Bone marrow (tissue), 2 donors: Measurements from ENCODE around the gene LRRC55.
"Not testable (repeated sequence)": the region's sequence is repeated elsewhere in the genome, so short reads cannot be mapped to it uniquely, and the experiment has no call there.

Source experiments
- DNase-seq, 2 donors: peaks; one replicate each; lab custom pipeline; 2025; lab: John Stamatoyannopoulos, UW

Gene LRRC55

GRCh38 chr11:57161351-57161750, 20.4 kb upstream of the LRRC55 start:
- no peak for DNase-seq

DNA sequence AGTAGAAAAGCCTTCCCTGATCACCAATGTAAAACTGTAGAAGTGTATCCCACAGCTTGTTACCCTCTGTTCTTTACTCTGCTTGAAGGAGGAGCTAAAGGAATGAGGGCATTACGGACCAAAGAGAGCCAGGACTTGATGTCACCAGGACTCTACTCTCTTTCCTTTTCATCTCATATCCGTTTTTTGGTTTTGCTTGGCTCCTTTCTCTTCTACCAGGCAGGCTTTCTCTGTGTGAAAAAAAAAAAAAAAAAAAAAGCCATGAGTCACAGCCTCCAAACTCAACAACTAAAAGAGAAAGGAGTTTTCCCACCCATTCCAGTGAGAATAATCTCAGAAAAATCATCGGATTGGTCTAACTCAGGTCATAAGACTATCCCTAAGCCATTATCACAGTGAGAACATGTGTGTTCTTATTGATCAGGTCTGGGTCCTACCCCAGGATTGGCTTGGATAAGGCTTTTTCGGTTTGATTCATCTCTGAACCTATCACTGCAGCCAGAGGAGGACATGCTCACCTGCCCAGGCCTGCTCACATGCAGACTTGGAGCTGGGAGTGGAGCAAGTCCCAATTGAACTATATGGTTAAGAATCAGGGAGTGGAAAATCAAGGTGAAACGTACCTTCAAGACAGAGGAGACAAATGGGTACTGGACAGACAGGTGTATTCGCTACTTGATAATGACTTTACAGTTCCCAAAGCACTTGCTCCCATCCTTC, 19.4 kb upstream of the LRRC55 start:
- DNase-seq: no peak

GRCh38 chr11:57163160-57163868, 18.4 kb upstream of the LRRC55 start:
- DNase-seq: no peak

- no peak for DNase-seq
Observed at GRCh38 chr11:57164317-57164716, 17.4 kb upstream of the LRRC55 start.

DNA sequence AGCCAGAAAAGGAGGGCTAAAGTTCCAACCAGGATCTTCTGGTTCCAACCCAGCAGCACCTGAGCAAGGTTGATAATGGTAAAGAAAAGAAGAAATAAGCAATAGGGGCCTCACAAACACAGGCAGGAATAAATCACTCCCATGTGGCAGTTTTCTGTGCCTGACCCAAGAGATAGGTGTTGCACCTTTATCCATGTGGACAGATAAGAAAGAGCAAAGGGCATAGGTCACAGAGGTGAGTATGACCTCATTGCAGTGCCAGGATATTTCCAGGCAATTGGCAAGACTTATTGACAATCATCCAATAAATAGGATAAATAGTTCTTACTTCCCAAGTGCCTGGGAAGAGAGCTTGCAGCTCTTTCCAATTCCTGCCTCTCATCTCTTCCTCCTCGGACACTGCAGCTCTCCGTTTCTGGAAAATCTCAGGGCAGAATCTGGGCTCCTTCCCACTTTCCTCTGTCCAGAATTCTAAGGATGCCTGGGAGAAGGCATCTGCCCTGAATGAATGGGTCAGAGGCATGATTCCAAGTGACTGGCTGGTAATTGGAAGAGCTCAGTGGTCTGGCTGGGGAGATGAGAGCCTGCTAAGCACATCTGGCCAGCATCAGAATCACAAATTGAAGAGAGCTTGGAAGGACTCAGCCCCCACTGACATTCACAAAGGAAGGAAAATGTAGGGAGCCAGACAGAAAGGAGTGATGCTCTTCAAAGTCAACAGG, 14.5 kb upstream of the LRRC55 start:
- DNase-seq: no peak

DNA sequence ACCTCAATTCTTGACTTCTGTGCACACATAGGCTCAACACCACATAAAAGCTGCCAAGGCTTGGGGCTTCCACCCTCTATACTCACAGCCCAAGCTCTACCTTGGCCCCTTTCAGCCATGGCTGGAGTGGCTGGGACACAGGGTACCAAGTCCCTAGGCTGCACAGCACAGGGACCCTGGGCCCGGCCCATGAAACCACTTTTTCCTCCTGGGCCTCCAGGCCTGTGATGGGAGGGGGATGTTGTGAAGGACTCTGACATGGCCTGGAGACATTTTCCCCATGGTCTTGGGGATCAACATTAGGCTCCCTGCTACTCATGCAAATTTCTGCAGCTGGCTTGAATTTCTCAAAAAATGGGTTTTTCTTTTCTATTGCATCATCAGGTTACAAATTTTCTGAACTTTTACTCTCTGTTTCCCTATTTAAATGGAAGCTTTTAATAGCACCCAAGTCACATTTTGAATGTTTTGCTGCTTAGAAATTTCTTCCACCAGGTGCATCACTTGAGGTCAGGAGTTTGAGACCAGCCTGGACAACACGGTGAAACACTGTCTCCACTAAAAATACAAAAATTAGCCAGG, 11.9 kb upstream of the LRRC55 start:
- DNase-seq: not testable (repeated sequence)

GRCh38 chr11:57172031-57172430, 9.7 kb upstream of the LRRC55 start:
- no peak for DNase-seq

GRCh38 chr11:57174656-57175055, 7.1 kb upstream of the LRRC55 start:
- no peak for DNase-seq

DNA sequence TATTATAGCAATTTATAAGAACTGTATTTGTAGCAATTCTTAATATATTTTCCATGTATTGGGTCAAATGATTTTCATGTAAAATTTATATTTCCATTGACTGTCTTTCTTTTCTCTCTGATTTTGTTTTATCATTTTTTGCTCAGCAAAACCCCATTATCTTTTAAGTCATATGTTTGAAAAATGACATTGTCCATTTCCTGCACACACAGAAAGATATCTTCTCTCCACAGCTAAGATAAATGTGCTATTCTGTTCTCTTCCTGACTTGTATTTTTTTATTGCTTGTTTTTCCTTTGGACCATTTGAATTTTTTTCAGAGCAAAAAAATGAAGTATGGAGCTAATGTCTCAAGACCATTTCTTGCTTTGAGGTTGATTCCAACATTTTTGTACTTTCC, 6.3 kb upstream of the LRRC55 start:
- DNase-seq: no peak

DNA sequence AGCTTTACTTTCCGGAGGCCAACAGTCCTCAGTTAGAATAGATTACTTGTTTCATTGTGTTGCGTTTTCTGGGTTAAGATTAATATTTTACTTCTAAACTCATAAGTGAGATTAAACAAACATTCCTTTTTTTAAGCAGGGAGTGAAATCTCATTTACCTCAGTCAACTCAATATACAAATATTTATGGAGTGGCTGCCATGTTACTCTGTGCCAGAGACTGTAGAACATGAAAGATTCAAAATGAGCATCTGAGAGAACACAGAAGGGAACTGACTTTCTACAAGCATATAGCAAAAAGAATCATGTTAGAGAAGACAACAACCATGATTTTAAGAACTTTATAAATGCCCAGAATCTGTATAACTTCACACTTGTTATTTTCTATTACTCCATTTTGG, 3.4 kb upstream of the LRRC55 start:
- DNase-seq: no peak

GRCh38 chr11:57179681-57180080, 2.1 kb upstream of the LRRC55 start:
- no peak for DNase-seq

DNA sequence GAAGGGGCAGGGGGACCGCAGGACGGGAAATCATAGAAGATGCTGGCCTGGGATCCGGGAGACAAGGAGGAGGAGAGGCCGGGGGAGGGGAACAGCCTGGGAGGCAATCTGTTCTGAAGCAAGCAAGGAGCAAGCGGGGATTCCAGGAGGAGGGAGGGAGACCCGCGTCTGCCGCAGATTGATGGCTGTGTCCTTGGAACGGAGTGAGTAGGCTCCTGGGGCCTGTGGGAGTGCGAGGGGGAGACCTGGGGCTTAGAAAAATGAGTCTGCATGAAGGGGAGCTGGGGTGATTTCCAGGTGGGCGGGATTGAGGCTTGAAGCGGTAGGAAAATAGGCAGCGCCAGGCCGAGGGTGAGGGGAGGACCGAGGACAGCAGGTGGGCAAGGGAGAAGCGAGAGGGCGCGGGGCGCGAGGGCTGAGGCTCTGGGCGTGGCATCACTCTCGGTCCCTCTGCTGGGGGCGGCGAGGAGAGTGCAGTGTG, 1.6 kb upstream of the LRRC55 start:
- DNase-seq: no peak

GRCh38 chr11:57180964-57181363, 789 bp upstream of the LRRC55 start:
- DNase-seq: no peak

- no peak for DNase-seq
Observed at GRCh38 chr11:57182896-57183295, 1.1 kb downstream of the LRRC55 start.

- no peak for DNase-seq
Observed at GRCh38 chr11:57190548-57190947, 8.8 kb downstream of the LRRC55 start.

- DNase-seq: no peak
Observed at GRCh38 chr11:57191311-57192219, 9.8 kb downstream of the LRRC55 start.

- no peak for DNase-seq
Observed at GRCh38 chr11:57192316-57192715, 10.6 kb downstream of the LRRC55 start.

- DNase-seq: no peak
Observed at GRCh38 chr11:57196596-57196995, 14.8 kb downstream of the LRRC55 start.

DNA sequence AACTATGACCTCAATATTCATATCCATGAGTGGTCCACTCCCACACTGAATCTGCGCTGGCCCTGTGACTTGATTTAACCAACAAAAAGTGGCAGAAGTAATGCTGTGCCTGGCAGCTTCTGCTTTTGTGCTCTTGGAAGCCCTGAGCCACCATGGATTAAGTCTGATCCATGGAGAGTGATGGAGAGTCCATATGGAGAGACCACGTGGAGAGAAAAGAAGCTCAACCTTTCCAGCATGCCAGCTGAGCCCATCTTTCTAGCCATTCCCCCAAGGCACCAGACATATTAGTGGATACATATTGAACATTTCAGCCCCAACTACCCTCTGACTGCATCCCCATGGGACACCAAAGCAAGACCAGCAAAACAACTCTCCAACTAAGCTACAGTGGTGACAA, 16.0 kb downstream of the LRRC55 start:
- no peak for DNase-seq

DNA sequence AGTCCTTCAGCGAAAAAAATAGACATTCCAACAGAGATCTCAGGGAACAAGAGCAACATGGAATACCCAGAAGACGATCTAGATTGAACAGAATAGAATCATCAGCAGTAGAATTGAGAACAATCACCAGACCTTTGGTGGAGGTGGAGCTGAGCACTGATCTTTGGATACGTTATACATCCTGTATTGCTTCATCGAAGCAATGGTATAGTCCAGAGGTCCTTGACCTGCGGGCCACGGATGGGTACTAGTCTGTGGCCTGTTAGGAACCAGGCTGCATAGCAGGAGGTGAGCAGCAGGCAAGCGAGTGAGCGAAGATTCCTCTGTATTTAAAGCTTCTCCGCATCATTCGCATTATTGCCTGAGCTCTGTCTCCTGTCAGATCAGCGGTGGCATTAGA, 17.6 kb downstream of the LRRC55 start:
- no peak for DNase-seq

GRCh38 chr11:57200917-57201316, 19.2 kb downstream of the LRRC55 start:
- no peak for DNase-seq

DNA sequence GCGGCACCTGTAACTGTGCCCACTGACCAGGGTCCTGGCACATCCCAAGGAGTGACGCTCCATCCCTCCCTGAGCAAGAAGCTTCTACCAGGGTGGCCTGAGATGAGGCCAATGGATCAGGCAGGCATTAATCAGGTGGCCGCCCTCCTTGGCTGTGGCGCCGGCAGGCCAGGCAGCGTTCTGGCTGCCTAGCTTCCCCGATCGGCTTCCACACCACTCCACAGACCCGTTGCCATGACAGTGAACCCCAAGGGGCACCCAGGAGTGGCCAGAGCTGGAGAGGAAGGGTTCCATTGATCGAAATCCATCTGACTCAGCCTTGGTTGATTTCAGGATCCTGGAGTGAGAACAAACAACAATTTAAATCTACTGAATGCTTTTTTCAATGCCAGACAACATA, 20.5 kb downstream of the LRRC55 start:
- no peak for DNase-seq
